Left renal cortex interstitium (tissue), 4 donors: ENCODE data around the gene MT1M. TPM values are rescaled to one million over a fixed set of nuclear protein-coding genes. Genes with fewer than 3 reads are reported as not detected.
"Not testable (repeated sequence)": the region's sequence is repeated elsewhere in the genome, so short reads cannot be mapped to it uniquely, and the experiment has no call there.

Source experiments
- DNase-seq, 4 donors: peaks; one replicate each; pipeline ENCODE4 v3.0.0-alpha.2; 2013; ENCODE audit warnings: low read depth in 4 of 4, low spot score in 2 of 4, missing footprints in 1 of 4
- polyA plus RNA-seq, 4 donors: library from polyadenylated mRNA; unstranded; fragments of 120-200 nt; gene quantifications; one replicate each; pipeline ENCODE4 v1.2.1, GENCODE V29; 2013; ENCODE audit not compliant: insufficient read length in 4 of 4

Gene MT1M
- polyA plus RNA-seq, result under 1 TPM in 2 of 4 donors, not detected in 2; 0.41 to 0.96 TPM

DNA sequence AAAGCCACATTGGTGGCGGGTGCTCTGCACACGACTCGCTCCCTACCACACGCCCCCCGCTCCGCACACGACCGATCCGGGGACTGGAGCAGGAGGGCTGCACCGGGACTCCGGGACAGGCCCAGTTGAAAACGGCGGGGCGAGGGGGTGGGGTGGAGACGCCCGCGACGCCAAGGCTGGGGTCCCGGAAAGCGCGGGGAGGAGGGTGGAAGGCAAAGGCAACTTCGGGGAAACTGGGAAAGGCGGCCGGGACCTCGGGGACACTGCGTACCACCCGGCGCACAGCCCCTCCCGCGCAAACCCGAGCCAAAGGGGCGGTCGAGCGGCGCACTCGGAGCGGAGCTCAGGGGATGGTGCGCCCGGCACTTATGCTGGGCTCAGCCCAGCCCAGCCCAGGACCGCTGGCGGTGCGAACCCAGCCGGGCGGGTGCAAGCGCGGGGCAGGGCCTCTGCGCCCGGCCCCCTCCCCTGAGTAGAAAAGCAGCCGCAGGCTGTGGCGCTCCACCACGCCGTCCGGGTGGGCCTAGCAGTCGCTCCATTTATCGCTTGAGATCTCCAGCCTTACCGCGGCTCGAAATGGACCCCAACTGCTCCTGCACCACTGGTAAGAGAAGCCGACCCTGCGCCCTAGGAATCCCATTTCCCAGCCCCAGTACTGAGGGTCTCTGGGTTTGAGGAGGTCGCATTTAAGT is at the start of gene MT1M:
Gene MT1M (plus strand): TSS at position 504 of the 692 bp plus-strand sequence. CDS start 73 bp downstream, at position 577.
- no peak for DNase-seq

DNA sequence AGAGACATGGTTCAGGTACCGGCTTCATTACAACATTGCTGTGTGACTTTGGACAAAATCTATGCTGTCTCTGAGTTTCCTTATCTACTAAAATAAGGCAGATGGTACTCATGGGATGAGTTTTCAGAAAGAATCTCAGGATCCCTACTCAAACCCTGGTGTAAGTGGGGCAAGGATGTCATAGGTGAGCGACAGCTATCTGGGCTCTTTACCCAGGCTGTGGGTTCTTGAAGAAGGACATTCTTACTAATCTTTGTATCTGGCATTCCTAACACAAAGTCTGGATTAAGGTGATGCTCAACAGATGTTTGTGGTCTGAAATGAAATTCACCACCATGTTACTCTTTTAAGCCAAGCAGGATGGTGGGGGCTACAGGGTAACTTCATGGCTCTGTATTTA is 49.5 kb upstream of the MT1M start:
- DNase-seq, result not testable (repeated sequence)

DNA sequence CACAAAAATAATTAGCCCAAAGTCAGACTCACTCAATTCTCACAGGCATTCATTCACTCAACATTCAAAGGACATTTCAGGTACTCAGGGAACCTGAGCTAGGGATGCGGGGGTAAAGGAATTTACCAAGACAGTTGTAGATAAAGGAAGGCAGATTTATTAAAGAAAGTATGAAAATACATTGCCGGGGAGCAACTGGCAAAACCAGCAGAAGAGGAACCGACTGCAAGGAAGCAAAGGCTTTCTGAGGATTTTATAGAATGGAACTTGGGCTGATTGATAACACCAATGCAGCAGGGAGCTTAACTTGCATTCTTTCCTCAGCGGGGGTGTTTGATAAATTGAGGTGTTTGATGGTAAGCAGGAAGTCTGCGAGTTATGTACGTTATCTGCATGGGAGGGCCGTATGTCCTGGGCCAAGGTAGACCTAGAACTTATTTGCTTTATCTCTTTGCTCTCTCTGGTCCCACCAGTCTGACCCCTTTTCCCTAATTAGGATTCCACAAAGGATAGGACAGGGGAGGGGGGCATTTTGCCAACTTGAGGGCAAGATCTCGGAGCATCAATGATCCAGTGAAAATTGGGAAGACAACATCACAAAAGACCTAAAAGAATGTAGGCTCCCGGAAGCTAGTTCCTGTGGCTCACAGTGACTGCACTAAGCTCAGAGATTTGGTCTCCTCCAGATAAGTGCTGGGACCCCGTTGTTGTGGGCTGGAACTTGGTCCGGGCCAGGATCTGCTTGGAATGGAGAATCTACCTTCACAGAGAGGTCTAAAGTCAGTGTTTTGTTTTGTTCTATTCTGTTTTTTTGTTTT is 48.9 kb upstream of the MT1M start:
- no peak for DNase-seq

DNA sequence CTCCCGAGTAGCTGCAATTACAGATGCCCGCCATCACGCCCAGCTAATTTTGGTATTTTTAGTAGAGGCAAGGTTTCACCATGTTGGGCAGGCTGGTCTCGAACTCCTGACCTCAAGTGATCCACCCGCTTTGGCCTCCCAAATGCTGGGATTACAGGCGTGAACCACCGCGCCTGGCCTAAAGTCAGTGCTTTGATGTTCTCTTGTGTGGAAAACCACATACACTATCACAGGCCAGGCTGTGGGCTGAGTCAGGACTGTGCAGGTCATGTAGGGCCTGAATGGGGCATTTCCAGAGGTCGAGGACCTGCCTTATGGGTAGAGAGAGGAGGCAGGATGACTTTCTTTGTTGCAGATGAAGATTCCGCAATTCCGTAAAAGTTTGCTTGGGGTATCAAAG is 48.2 kb upstream of the MT1M start:
- DNase-seq, result no peak

DNA sequence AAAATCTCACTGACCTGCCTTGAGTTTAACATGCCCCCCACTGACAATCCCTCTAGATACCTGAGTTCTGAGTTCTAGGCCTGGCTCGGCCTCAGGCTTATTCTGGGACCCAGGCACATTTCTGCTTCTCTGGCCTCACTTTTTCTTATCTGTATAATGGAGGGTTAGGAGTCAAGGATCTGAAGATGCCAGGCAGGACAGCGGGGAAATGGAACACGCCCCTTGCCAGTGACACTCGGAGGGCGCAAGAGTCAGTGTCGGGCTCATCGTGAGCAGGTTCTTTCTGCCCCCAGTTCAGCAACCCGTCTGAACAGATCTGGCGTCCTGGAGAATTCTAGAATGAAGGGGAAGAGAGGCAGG is 43.7 kb upstream of the MT1M start:
- DNase-seq, result no peak

DNA sequence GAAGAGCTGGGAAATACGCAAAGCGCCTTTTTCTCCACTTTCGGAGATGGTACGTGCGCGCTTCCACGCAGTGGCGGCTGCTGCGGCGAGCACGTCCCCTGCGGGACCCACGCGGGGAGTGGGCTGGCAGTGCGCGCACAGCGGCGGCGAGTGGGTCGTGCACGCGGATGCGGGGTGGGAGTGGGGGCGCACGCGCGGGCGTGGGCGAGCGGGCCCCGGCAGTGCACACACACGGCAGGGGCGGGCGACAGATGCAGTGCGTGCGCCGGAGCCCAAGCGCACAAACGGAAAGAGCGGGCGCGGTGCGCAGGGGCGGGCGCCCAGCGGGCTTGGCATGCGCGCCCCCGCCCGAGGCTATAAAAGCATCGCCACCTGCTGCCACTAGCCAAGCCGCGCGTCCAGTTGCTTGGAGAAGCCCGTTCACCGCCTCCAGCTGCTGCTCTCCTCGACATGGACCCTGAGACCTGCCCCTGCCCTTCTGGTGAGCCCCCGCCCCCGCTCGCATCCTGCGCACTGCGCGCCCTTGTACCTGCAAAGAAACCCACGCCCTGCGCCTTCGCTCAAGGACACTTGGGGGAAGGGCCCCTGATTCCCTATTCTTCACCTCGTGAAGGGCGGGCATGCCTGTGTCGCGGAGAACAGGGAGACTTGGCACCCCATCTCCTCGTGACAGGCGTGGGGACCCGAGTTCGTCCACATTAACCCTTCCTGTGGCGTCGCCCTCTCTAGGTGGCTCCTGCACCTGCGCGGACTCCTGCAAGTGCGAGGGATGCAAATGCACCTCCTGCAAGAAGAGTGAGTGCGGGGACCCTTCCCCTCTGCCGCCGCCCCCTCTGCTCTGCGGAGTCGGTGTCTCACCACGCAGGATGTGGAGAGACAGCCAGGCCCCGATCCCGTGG is 43.1 kb upstream of the MT1M start, which contains the start of gene MT3:
Gene MT3 (plus strand): TSS at position 388 of the 899 bp plus-strand sequence. CDS start 63 bp downstream, at position 451.
- DNase-seq, result no peak

DNA sequence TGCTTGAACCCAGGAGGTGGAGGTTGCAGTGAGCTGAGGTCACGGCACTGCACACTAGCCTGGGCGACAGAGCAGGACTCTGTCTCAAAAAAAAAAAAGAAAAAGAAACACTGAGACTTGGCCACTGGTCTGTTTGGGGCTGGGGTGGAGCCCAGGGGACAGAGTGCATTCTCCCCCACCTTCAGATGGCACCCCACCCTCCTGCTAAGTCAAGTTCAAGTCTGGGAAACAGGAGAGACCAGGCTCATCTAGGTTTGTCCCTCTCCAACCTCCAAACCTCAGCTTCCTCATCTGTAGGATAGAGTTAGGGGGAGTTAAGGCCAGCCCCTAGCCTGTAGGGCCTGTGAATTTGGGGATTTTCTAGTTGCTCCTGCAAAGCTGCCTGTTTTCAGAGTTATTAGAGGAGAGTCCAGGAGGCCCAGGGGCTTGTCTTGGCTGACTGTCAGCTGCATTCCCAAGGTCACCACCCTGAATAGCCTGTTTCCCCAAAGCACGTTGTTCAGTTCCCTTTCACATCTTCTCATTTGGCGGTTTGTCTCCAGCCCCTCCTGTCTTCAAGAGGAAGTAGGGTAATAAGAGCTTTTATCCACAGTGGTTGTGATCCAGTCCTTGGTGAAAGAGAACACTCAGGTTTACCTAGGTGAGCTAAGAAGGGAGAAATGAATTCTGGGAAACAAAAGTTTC is 40.9 kb upstream of the MT1M start:
- no peak for DNase-seq

DNA sequence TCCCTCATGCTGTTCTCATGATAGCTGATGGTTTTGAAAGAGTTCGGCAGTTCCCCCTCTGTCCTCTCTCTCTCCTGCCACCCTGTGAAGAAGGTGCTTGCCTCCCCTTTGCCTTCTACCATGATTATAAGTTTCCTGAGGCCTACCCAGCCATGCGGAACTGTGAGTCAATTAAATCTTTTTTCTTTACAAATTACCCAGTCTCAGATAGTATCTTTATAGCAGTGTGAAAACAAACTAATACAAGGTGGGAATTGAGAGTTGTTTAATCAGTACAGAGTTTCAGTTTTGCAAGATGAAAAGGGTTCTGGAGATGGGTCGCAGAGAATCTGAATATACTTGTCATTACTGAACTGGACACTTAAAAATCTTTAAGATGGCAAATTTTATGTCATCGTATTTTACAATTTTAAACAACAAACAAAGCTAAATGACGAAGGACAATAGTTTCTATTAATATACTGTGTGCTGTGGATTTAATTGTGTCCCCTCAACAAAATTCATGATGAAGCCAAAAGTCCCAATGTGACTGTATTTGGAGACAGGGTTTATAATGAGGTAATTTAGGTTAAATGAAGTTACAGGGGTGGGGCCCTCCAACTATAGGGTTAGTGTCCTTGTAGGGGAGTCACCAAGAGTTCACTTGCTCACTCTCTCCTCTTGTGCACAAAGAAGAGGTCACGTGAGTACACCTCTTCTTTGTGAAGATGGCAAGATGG is 38.7 kb upstream of the MT1M start:
- no peak for DNase-seq

DNA sequence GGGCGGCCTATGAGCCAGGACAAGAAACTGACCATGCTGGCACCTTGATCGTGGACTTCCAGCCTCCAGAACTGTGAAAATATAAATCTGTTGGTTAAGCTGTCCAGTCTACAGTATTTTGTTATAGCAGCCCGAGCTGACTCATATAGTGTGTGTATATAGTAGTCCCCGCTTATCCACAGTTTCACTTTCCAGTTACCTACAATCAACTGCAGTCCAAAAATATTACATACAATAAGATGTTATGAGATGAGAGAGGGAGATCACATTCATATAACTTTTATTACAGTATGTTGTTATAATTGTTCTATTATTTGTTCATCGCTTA is 38.2 kb upstream of the MT1M start:
- DNase-seq, result no peak

DNA sequence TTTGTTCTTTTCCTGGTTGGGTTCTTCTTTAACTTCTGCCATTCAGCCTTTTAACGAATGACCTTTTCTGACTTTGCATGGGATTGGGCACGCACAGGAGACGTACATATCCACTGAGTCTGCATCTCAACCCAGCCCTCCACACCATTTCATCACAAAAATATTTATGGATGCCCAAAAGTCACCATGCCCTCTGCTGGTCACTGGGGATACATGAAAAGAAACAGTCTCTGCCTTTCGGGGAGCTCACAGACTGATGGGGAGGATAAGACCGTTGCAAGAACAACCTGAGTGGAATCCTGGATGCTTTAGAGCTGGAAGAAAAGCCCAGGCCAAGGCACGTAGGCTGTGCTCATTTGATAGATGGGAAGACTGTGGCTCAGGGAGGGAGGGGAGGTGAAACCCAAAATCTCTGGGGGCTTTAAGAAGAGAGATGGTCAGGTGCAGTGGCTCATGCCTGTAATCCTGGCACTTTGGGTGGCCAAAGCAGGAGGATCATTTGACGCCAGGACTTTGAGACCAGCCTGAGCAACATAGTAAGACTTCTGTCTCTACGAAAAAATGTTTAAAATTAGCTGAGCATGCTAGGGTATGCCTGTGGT is 32.0 kb upstream of the MT1M start:
- no peak for DNase-seq

DNA sequence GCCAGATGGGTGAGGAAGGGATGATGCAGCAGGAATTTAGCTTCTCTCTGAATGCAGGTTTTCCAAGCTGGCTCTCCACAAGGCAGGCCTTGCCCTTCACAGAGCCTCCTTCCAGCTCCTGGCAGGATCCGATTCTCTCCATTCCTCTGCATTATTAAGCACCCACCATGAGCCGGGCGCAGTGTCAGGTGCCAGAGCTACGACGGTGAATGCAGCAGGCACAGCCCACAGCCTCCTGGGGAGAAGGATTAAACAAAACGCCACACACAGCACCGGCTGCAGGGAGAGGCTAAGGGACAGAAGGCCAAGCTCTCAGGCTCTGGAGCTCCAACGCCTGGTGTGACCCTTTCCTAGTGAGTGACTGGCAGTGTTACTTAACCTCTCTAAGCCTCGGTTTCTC is 31.1 kb upstream of the MT1M start:
- no peak for DNase-seq

DNA sequence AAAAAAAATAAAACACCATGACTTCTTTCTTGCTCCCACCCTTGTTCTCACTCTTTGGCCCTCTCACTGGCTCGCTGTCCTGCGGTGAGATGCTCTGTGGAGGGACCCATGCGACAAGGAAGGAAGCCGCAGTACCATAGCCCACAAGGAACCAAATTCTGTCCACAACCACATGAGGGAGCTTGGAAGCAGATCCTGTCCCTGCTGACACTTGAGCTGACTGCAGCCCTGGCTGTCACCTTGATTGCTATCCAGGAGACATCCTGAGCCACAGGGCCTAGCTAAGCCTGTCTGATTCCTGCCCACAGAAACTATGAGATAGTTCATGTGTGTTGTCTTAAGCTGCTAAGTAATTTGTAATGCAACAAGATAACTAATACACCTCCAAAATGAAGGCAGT is 28.9 kb upstream of the MT1M start:
- no peak for DNase-seq

DNA sequence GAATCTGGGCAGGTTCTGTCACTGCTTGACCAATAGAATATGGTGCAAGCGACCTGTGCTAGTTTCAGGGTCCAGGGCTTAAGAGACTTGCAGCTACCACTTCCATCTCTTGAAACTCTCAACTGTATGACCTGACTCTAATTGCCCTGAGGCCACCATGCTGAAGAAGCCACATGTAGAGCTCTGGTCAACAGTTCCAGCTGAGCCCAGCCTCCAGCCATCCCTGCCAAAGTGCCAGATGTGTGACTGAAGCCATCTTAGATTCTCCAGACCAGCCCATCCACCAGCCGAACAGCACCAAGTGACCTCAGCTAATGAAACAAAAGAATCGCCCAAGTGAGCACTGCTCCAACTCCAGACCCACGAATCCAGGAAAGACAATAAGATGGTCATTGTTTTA is 27.5 kb upstream of the MT1M start:
- DNase-seq, result no peak

DNA sequence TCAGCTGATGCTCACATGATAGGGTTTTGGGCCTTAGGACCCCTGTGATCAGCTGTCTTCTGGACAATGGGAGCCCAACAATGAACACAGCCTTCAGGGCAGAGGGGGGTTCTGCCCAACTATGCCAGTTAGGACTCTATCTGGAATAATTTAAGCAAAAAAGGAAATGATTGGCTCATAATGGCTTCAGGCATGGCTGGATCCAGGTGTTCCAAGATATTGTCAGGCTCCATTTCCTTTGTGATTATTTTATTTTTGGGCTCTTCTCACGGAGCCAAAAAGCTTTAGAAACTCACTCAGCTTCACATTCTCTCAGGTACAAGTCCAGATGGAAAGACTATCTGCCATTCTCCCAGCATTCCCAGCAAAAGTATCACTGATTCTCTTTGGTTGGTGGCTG is 27.0 kb upstream of the MT1M start:
- no peak for DNase-seq

DNA sequence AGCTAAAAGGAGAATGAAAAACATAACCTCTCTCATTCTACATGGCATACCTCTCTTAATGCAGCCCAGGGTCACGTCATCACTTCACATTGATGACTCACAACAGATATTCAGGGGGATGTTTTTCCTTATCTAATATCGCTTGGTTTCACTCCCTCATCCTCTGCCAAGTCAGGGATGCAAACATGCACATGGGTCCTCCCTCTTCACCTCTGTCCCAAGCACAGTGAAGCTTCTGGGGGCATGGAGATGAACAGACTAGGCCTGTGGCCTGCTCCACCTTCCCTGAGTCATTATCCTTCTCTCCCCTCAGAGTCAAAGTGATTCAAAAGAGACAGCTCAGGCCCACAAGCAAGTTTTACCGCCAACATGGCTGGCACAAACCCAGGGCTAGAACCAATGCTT is 26.4 kb upstream of the MT1M start:
- no peak for DNase-seq

DNA sequence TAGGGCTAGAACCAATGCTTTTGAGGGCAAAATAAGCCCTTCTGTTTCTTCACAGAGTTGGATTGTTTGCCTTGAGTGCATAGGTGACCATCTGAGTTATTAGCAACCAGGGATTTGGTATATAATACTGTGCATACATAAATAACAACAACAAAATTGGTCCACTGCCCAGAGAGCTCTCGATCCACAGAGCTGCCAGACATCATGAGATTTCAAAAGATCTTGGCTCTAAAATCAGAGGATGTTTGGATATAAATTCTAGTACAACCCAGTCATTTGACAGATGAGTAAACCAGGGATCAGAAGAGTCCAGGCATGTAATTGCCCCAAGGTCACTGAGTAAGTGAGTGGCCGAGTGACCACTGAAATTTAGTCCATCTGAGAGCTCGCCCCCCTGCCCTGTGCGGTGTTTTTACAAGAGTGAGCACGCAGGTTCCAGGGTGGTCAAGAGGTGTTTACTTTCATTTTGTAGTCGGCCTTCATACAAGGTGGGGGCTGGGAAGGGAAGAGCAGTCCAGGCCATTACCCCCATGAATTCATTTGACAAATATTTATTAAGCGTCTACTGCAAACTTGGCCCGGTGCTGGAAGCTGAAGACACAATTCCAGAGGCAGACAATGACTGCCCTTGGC is 25.9 kb upstream of the MT1M start:
- peak in 1 of 4 donors; percentile 56 for DNase-seq

DNA sequence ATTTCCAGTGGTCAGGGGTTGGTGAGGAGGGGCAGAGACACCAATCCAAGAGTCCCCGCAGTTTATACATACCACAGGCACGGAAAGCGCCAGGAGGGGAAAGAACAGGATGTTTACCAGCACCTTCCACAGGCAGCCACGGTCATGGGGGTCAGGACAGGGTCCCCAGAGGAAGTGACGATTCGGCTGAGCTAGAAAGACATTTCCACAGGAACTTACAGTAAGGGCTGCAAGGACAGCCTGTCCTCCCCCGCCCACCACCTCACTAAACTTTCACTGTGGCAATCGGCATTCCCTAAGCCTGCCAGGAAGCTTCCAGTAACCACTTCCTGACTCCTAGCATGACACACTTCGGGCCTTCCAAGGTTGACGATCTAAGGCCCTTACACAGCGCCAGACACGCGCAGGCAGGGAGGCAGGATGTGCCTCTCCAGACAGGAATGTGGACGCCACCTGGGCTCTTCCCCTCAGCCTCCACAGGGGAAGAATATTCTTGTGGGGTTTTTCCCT is 25.3 kb upstream of the MT1M start:
- DNase-seq, result peak in 1 of 4 donors; percentile 27

DNA sequence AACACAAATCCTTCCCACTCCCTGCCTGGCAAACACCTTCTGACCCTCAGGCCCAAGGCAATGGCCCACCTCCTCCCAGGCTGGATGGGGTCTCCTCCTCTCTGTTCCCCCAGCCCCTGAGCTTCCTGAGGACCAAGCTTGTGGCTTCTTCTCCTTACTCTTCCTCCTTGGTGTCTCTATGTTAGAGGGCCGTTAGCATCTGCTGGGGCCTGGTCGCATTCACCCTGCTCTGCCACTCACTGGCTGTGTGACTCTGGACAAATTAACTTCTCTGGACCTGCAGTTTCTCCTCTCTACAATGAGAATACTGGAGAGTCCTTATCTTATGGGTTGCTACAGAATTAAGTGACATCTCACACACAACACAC is 24.8 kb upstream of the MT1M start:
- no peak for DNase-seq
